ENCODE measurements around the gene C1QL3. TPM values are rescaled to one million over a fixed set of nuclear protein-coding genes. Genes with fewer than 3 reads are reported as not detected.

The C1QL3 gene
- total RNA-seq, 1 donor from 2014 or later: 1.00 TPM

DNA sequence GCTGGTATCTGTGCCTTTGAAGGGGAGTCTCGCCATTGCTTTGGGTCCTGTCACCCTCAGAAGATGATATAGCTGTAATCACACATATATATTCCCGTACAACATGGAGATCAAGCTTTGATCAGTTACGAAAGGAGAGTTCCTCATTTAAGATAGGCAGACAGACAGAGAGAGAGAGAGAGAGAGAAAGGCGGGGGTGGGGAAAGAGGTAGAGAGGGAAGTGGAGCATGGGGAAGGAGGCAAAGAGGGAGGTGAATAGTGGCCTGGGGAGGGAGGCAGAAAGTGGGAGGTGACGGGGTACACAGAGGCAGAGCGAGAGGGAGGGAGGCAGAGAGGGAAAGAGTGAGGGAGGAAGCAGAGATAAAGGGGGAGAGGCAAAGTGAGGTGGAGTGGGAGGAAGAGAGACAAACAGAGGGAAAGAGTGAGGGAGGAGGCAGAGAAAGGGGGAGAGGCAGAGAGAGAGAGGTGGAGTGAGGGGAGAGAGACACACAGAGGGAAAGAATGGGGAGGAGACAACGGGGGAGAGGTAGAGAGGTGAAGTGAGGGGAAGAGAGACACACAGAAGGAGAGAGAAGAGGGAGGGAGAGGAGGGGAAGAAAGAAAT, 44.6 kb upstream of the C1QL3 start:
- no peak overlapping the region for H3K4me2 ChIP-seq (ENCODE audit: low read length)
- no peak overlapping the region for H3K4me3 ChIP-seq (ENCODE audit: insufficient read depth, low read depth, low read length)
- FAIRE-seq (no peak), DNase-seq (ENCODE audit: low read depth) (no peak)
- peaks cover 3% of the 10 kb centered on the region for H3K4me1 Mint-ChIP-seq (ENCODE audit: low read depth, unreplicated experiment)
- H4K20me1 ChIP-seq (ENCODE audit: insufficient read depth, low read length): no peaks in the 10 kb centered on the region
- H3K79me2 ChIP-seq (ENCODE audit: insufficient read depth, low read length): no peaks in the 10 kb centered on the region
- H3K9me3 ChIP-seq (ENCODE audit: insufficient read depth, low read depth, low read length): no peaks in the 10 kb centered on the region
- H3K4me1 ChIP-seq (ENCODE audit: insufficient read depth, low read length): no peaks in the 10 kb centered on the region
- H3K36me3 ChIP-seq (ENCODE audit: insufficient read depth, low read length): no peaks in the 10 kb centered on the region
- no peaks in the 10 kb centered on the region for H3K27me3 ChIP-seq (ENCODE audit: insufficient read depth, low read length)
- H3K9me3 Mint-ChIP-seq (ENCODE audit: unreplicated experiment): peaks cover 4% of the 10 kb centered on the region
- no peak overlapping the region for H3K9ac ChIP-seq (ENCODE audit: low read length)
- no peak overlapping the region for H2AFZ ChIP-seq (ENCODE audit: low read depth, low read length)
- no peak overlapping the region for H3K27ac Mint-ChIP-seq (ENCODE audit: unreplicated experiment)
- H3K27me3 Mint-ChIP-seq (ENCODE audit: low read depth, unreplicated experiment): peaks cover 2% of the 10 kb centered on the region
- H3K27ac ChIP-seq (ENCODE audit: low read depth, low read length): no peak overlapping the region
- no peak for TF ChIP-seq EZH2 (IDR thresholded peaks at IDR 0.05; ENCODE audit: insufficient read depth, low read length)
- TF ChIP-seq, protein P1, sequence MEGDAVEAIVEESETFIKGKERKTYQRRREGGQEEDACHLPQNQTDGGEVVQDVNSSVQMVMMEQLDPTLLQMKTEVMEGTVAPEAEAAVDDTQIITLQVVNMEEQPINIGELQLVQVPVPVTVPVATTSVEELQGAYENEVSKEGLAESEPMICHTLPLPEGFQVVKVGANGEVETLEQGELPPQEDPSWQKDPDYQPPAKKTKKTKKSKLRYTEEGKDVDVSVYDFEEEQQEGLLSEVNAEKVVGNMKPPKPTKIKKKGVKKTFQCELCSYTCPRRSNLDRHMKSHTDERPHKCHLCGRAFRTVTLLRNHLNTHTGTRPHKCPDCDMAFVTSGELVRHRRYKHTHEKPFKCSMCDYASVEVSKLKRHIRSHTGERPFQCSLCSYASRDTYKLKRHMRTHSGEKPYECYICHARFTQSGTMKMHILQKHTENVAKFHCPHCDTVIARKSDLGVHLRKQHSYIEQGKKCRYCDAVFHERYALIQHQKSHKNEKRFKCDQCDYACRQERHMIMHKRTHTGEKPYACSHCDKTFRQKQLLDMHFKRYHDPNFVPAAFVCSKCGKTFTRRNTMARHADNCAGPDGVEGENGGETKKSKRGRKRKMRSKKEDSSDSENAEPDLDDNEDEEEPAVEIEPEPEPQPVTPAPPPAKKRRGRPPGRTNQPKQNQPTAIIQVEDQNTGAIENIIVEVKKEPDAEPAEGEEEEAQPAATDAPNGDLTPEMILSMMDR (IDR thresholded peaks at IDR 0.05; ENCODE audit: insufficient read depth, low read depth, low read length): no peak
- H3K36me3 Mint-ChIP-seq (ENCODE audit: low read depth, unreplicated experiment): no peaks in the 10 kb centered on the region
- no peak overlapping the region for H3K4me3 Mint-ChIP-seq (ENCODE audit: unreplicated experiment)

DNA sequence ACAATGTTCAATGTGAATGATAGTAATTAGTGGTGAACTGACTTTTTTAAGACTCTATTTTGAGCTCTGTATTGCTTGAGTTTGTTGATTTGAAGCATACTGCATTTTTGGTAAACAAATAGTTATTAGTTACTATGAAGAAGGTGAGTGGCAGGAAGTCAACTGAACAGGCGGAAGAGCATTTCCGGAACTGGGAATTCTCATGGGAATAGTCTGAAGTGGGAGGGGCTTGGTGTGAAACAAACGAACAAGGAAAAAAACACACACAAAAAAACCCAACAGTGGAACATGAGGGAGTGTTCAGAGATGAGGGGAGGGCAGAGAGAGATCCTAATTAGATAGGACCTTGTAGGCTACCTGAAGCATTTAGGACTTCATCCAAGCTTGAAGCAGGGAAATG, 43.9 kb upstream of the C1QL3 start:
- no peak overlapping the region for H3K4me3 ChIP-seq (ENCODE audit: insufficient read depth, low read depth, low read length)
- DNase-seq (ENCODE audit: low read depth) (no peak), FAIRE-seq (no peak)
- Mint-ChIP-seq H3K27ac (ENCODE audit: unreplicated experiment) (no peak overlapping the region), H3K36me3 (ENCODE audit: low read depth, unreplicated experiment) (no peaks in the 10 kb centered on the region), H3K4me1 (ENCODE audit: low read depth, unreplicated experiment) (peaks cover 3% of the 10 kb centered on the region), H3K27me3 (ENCODE audit: low read depth, unreplicated experiment) (peaks cover 2% of the 10 kb centered on the region), H3K4me3 (ENCODE audit: unreplicated experiment) (no peak overlapping the region), H3K9me3 (ENCODE audit: unreplicated experiment) (peaks cover 4% of the 10 kb centered on the region)
- no peaks in the 10 kb centered on the region for H3K4me1 ChIP-seq (ENCODE audit: insufficient read depth, low read length)
- H3K9me3 ChIP-seq (ENCODE audit: insufficient read depth, low read depth, low read length): no peaks in the 10 kb centered on the region
- no peaks in the 10 kb centered on the region for H3K79me2 ChIP-seq (ENCODE audit: insufficient read depth, low read length)
- H3K36me3 ChIP-seq (ENCODE audit: insufficient read depth, low read length): no peaks in the 10 kb centered on the region
- H4K20me1 ChIP-seq (ENCODE audit: insufficient read depth, low read length): no peaks in the 10 kb centered on the region
- no peak overlapping the region for H3K4me2 ChIP-seq (ENCODE audit: low read length)
- H3K9ac ChIP-seq (ENCODE audit: low read length): no peak overlapping the region
- no peak overlapping the region for H3K27ac ChIP-seq (ENCODE audit: low read depth, low read length)
- TF ChIP-seq EZH2 (IDR thresholded peaks at IDR 0.05; ENCODE audit: insufficient read depth, low read length): no peak
- TF ChIP-seq, protein P1 (IDR thresholded peaks at IDR 0.05; ENCODE audit: insufficient read depth, low read depth, low read length): no peak
- H2AFZ ChIP-seq (ENCODE audit: low read depth, low read length): no peak overlapping the region
- no peaks in the 10 kb centered on the region for H3K27me3 ChIP-seq (ENCODE audit: insufficient read depth, low read length)

GRCh38 chr10:16562891-16563290, 41.2 kb upstream of the C1QL3 start:
- Mint-ChIP-seq H3K27me3 (ENCODE audit: low read depth, unreplicated experiment) (peaks cover 2% of the 10 kb centered on the region), H3K27ac (ENCODE audit: unreplicated experiment) (no peak overlapping the region), H3K9me3 (ENCODE audit: unreplicated experiment) (peaks cover 6% of the 10 kb centered on the region), H3K4me3 (ENCODE audit: unreplicated experiment) (no peak overlapping the region), H3K36me3 (ENCODE audit: low read depth, unreplicated experiment) (peaks cover 3% of the 10 kb centered on the region), H3K4me1 (ENCODE audit: low read depth, unreplicated experiment) (peaks cover 3% of the 10 kb centered on the region)
- no peaks in the 10 kb centered on the region for H3K9me3 ChIP-seq (ENCODE audit: insufficient read depth, low read depth, low read length)
- TF ChIP-seq, protein P1 (IDR thresholded peaks at IDR 0.05; ENCODE audit: insufficient read depth, low read depth, low read length): no peak
- TF ChIP-seq EZH2 (IDR thresholded peaks at IDR 0.05; ENCODE audit: insufficient read depth, low read length): no peak
- no peak for DNase-seq (ENCODE audit: low read depth)
- no peaks in the 10 kb centered on the region for H4K20me1 ChIP-seq (ENCODE audit: insufficient read depth, low read length)
- no peak overlapping the region for H3K4me2 ChIP-seq (ENCODE audit: low read length)
- H3K9ac ChIP-seq (ENCODE audit: low read length): no peak overlapping the region
- H2AFZ ChIP-seq (ENCODE audit: low read depth, low read length): no peak overlapping the region
- no peak overlapping the region for H3K27ac ChIP-seq (ENCODE audit: low read depth, low read length)
- no peaks in the 10 kb centered on the region for H3K36me3 ChIP-seq (ENCODE audit: insufficient read depth, low read length)
- no peaks in the 10 kb centered on the region for H3K79me2 ChIP-seq (ENCODE audit: insufficient read depth, low read length)
- H3K4me3 ChIP-seq (ENCODE audit: insufficient read depth, low read depth, low read length): no peak overlapping the region
- no peaks in the 10 kb centered on the region for H3K27me3 ChIP-seq (ENCODE audit: insufficient read depth, low read length)
- H3K4me1 ChIP-seq (ENCODE audit: insufficient read depth, low read length): no peaks in the 10 kb centered on the region
- FAIRE-seq: no peak
